Measurements from ENCODE around the gene SNX5. TPM values are rescaled to one million over a fixed set of nuclear protein-coding genes. Genes with fewer than 3 reads are reported as not detected.

Gene SNX5
- total RNA-seq, 1 donor from 2014 or later, result 159 TPM

DNA sequence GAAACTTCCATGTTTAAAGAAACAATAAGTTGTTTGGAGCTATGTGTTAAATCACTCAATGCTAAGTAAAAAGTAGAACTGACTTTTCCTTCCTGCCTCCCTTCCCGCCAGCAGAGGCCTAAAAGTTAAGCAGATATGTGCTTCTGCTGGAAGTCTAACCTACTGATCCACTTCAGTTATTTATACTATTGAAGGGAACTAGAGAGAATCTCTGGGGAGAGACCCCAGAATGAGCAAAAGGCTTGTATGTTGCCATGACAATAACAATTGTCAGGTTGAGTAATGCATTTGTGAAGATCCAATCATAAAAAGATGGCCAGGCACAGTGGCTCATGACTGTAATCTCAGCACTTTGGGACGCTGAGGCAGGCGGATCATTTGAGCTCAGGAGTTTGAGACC, 25.0 kb upstream of the SNX5 start:
- Histone ChIP-seq H3K27me3 (no peaks in the 10 kb centered on the region), H3K36me3 (no peaks in the 10 kb centered on the region), H3K4me3 (no peak overlapping the region), H3K4me1 (peaks cover 7% of the 10 kb centered on the region), H3K9me3 (no peaks in the 10 kb centered on the region), H3K27ac (no peak overlapping the region)
- DNase-seq (ENCODE audit: extremely low spot score in 2 of 2), result no peak
- intact Hi-C loops (cut with DNase I), result loop anchor here (10.0 kb wide), 1 partner anchor 489 kb away; no protein-coding TSS in a partner anchor
- TF ChIP-seq POLR2AphosphoS5 (IDR thresholded peaks at IDR 0.05; ENCODE audit: insufficient read depth in 1 of 2, low read depth in 1 of 2) (no peak), POLR2A (IDR thresholded peaks at IDR 0.05) (no peak)
- TF ChIP-seq, protein P1, sequence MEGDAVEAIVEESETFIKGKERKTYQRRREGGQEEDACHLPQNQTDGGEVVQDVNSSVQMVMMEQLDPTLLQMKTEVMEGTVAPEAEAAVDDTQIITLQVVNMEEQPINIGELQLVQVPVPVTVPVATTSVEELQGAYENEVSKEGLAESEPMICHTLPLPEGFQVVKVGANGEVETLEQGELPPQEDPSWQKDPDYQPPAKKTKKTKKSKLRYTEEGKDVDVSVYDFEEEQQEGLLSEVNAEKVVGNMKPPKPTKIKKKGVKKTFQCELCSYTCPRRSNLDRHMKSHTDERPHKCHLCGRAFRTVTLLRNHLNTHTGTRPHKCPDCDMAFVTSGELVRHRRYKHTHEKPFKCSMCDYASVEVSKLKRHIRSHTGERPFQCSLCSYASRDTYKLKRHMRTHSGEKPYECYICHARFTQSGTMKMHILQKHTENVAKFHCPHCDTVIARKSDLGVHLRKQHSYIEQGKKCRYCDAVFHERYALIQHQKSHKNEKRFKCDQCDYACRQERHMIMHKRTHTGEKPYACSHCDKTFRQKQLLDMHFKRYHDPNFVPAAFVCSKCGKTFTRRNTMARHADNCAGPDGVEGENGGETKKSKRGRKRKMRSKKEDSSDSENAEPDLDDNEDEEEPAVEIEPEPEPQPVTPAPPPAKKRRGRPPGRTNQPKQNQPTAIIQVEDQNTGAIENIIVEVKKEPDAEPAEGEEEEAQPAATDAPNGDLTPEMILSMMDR (IDR thresholded peaks at IDR 0.05), result no peak

DNA sequence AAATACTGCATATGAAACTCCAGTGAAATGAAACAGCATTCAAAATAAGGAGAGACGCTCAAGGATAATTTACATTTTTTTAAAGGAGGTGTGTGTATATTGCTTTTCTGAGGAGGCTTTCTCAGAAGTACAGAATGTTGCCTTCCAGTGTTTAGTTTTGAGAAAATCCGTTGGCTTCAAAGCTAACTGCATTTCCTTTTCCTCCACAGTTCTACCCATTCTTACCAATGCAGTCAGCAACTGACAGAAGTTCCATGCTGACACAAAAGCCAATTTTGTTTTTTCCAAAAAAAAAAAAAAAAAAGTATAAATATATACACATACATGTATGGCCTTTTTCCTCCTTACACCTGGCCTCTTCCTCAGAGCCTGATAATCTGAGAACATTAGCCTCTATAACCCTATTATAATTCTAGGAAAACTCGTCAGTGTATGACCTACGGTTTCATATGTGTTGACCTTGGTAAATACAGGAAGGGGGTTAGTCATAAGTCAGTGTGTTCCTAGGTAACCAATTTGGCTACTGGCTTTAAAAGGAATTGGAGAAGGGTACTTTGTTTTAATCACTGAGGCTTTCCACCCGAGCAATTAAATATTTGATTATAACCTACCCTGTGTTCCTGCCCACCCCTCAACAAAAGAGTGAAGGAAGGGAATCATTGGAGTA, 24.4 kb upstream of the SNX5 start:
- intact Hi-C loops (cut with DNase I), result loop anchor here (10.0 kb wide), 1 partner anchor 488 kb away; no protein-coding TSS in a partner anchor
- peaks cover 7% of the 10 kb centered on the region for H3K4me1 ChIP-seq
- H3K27me3 ChIP-seq, result no peaks in the 10 kb centered on the region
- no peaks in the 10 kb centered on the region for H3K9me3 ChIP-seq
- no peak for DNase-seq (ENCODE audit: extremely low spot score in 2 of 2)
- no peak overlapping the region for H3K27ac ChIP-seq
- H3K36me3 ChIP-seq, result no peaks in the 10 kb centered on the region
- TF ChIP-seq POLR2AphosphoS5 (IDR thresholded peaks at IDR 0.05; ENCODE audit: insufficient read depth in 1 of 2, low read depth in 1 of 2) (no peak), POLR2A (IDR thresholded peaks at IDR 0.05) (no peak)
- TF ChIP-seq, protein P1 (IDR thresholded peaks at IDR 0.05), result no peak
- H3K4me3 ChIP-seq, result no peak overlapping the region

DNA sequence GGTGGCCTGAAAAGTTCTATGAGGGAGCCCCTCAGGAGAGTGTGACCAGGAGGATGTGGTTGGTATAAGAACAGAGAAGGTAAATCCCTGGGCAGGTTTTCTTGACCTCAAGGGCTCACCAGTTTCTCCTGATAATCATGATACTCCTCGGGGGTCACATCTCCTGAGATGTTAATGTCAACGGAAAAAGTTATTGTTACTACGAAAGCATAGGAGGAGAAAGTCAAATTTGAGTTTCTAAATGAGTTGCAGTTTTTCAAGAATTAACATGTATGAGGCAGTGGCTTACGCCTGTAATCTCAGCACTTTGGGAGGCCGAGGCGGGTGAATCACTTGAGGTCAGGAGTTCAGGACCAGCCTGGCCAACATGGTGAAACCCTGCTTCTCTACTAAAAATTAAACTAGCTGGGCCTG, 23.6 kb upstream of the SNX5 start:
- H3K27me3 ChIP-seq, result no peaks in the 10 kb centered on the region
- no peak overlapping the region for H3K27ac ChIP-seq
- H3K36me3 ChIP-seq, result no peaks in the 10 kb centered on the region
- TF ChIP-seq, protein P1 (IDR thresholded peaks at IDR 0.05), result no peak
- TF ChIP-seq POLR2AphosphoS5 (IDR thresholded peaks at IDR 0.05; ENCODE audit: insufficient read depth in 1 of 2, low read depth in 1 of 2) (no peak), POLR2A (IDR thresholded peaks at IDR 0.05) (no peak)
- H3K4me1 ChIP-seq, result peaks cover 7% of the 10 kb centered on the region
- no peaks in the 10 kb centered on the region for H3K9me3 ChIP-seq
- DNase-seq (ENCODE audit: extremely low spot score in 2 of 2), result no peak
- no peak overlapping the region for H3K4me3 ChIP-seq
- intact Hi-C loops (cut with DNase I), result loop anchor here (10.0 kb wide), 1 partner anchor 487 kb away; no protein-coding TSS in a partner anchor

DNA sequence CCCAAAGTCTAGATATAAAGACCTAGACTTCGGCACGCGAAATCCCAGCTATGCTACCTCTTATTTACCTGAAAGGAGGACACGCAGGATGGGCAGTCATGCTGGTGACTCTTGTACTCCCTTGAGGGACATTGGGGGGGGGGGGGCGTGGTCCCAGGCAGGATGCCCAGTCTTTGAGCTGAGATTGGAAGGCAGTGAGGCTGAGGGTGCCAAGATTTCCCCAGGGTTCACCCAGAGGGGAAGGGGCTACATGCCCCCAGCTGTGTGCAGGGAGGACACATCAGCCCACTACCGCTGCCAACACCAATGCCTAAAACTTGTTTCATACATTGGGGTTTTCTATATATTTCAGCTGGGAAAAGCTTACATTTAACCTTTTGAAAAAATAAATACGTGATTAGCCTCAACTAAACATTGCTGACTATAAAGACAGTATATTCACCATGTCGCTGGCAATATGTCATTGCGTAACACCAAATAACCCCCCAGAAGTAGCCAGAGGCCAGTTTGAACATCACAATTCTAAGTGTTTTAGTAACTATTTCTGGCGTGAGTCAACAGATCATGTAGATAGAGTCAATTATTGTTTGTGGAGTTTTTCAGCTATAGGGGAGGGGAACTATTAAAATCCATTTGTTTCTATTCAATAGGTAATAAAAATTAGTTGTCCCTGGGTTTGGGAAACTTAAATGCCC, 21.8 kb upstream of the SNX5 start:
- DNase-seq (ENCODE audit: extremely low spot score in 2 of 2), result no peak
- no peaks in the 10 kb centered on the region for H3K27me3 ChIP-seq
- peaks cover 0 to 4% of the 10 kb centered on the region in 2 donors for H3K36me3 ChIP-seq
- H3K4me1 ChIP-seq, result no peaks in the 10 kb centered on the region
- no peak overlapping the region for H3K27ac ChIP-seq
- no peaks in the 10 kb centered on the region for H3K9me3 ChIP-seq
- TF ChIP-seq, protein P1 (IDR thresholded peaks at IDR 0.05), result no peak
- TF ChIP-seq POLR2AphosphoS5 (IDR thresholded peaks at IDR 0.05; ENCODE audit: insufficient read depth in 1 of 2, low read depth in 1 of 2) (no peak), POLR2A (IDR thresholded peaks at IDR 0.05) (no peak)
- intact Hi-C loops (cut with DNase I), result loop anchor here (10.0 kb wide), 1 partner anchor 486 kb away; no protein-coding TSS in a partner anchor
- no peak overlapping the region for H3K4me3 ChIP-seq

DNA sequence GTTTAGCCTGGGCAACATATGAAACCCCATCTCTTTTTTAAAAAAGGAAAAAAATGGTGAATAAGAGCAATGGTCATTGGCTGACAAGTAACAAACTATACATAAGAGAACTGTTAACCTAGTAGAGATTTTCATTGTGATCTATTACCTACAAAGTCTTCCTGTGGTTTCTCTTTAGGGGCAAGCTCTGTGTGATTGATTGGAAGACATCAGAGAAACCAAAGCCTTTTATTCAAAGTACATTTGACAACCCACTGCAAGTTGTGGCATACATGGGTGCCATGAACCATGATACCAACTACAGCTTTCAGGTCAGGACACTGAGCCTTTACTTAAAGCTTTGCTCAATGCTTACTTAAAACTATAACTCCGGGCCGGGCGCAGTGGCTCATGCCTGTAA, 19.4 kb upstream of the SNX5 start:
- Histone ChIP-seq H3K4me1 (no peaks in the 10 kb centered on the region), H3K9me3 (no peaks in the 10 kb centered on the region), H3K4me3 (no peak overlapping the region), H3K36me3 (peaks cover 0 to 4% of the 10 kb centered on the region in 2 donors), H3K27ac (no peak overlapping the region), H3K27me3 (no peaks in the 10 kb centered on the region)
- no peak for DNase-seq (ENCODE audit: extremely low spot score in 2 of 2)
- TF ChIP-seq POLR2A (IDR thresholded peaks at IDR 0.05) (no peak), POLR2AphosphoS5 (IDR thresholded peaks at IDR 0.05; ENCODE audit: insufficient read depth in 1 of 2, low read depth in 1 of 2) (no peak)
- TF ChIP-seq, protein P1 (IDR thresholded peaks at IDR 0.05), result no peak
- intact Hi-C loops (cut with DNase I), result no loop called here
